Measurements from ENCODE around the gene FOSL1.
"Not testable (repeated sequence)": the region's sequence is repeated elsewhere in the genome, so short reads cannot be mapped to it uniquely, and the experiment has no call there.

Gene FOSL1

DNA sequence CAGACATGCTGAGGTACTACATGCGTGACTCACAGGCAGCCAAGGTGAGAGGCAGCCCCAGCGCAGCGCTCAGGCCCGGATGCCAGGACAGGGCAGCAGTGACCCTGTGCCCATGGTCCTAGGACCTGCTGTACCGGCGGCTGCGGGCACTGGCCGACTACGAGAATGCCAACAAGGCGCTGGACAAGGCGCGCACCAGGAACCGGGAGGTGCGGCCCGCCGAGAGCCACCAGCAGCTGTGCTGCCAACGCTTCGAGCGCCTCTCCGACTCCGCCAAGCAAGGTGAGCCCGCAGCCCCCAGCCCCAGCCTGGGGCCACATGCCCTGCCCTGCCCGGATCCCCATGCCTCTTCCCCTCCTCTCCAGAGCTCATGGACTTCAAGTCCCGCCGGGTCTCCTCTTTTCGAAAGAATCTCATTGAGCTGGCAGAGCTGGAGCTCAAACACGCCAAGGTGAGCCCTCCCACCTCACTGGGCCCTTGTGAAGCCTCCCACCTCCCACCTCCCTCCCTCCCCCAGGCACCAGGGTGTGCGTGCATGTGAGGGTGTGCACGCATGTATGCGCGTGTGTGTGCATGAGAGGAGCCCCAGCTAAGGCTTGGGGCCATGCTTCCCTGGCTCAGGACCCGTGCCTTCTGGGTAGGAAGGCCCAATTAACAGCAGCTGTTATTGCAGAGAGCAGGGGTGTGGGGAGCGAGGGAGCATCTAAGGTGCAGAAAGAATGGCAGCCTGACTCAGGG, 47.5 kb downstream of the FOSL1 start:
- DNase-seq: no peak

DNA sequence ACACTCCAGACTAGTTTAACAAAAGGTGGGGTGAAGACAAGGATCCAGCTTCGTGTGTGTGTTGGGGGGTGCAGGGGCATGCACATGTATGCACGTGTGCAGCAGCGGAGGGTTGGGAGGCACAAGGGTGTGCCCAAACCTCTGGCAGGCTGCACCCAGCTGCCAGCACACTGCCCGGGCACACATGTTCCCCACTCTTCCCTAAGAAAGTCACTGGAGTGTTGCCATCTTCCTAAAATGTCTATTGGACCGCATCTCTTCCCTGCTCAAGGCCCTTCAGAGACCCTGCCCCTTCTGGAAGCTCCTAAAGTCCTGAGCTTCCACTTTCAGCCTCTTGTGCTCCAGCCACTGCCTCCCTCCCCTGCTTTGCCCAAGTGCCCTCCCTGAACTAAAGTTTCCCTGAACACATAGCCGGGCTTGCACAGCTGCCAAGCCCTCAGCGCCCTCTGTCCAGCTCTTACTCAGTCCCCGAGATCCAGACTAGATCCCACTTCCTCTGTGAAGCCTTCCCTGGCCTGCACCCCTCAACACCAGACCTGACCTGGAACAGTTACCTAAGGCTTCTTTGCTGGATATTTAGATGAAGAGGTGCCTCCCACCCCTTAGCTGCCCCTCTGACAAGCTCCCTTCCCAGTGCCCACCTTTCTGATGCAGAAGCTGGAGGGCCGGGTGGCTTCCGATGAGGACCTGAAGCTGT, 48.2 kb downstream of the FOSL1 start:
- DNase-seq: no peak

GRCh38 chr11:65851083-65851579, 49.1 kb downstream of the FOSL1 start:
- peak; percentile 46 for DNase-seq

DNA sequence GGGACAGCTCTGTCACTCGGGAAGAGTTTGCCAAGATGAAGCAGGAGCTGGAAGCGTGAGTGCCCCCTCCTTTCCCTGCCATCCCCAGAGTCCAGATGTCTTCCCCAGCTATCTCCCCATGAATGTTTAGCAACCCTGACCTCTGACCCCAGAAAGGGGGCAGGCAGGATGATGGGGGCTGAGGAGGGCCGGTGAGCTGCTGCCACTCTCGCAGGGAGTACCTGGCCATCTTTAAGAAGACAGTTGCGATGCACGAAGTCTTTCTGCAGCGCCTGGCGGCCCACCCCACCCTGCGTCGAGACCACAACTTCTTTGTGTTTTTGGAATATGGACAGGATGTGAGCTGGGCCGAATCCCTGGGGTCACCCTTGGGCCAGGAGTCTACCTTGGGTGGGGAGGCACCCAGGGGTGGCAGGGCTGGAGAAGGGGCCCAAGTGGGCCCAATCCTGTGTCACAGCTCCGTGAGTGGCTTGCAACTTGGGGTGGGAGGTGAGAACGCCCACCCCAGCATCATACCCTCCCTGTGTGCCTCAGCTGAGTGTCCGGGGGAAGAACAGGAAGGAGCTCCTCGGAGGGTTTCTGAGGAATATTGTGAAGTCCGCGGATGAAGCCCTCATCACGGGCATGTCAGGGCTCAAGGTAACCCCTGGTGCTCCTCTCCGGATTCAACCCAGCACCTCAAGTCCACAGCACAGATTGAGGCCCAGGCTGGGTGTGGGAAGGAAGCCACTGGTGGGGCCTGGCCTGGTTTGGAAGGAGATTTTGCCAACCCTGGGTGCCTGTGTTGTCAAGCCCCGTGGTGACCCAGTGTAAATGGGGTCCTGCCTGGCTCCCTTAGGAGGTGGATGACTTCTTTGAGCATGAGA, 49.7 kb downstream of the FOSL1 start:
- DNase-seq: no peak

DNA sequence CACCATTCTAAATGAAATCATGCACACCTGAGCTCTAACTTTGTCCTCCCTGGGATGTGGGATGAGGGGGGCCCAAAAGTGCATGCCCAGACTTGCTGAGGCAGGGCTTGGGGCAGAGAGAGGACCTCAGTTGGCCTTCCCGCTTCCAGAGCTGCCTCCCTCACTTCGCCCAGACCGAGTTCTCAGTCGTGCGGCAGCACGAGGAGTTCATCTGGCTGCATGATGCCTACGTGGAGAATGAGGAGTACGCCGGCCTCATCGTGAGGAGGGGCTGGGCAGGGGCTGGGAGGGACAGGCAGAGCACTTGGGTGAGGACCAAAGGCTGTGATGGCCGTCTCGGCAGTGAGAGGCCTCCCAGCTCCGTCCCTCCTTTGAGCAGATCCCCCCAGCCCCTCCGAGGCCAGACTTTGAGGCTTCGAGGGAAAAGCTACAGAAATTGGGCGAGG, 50.4 kb downstream of the FOSL1 start:
- no peak for DNase-seq

GRCh38 chr11:65849366-65849765, 50.8 kb downstream of the FOSL1 start:
- no peak for DNase-seq

GRCh38 chr11:65848693-65849092, 51.5 kb downstream of the FOSL1 start:
- DNase-seq: not testable (repeated sequence)

DNA sequence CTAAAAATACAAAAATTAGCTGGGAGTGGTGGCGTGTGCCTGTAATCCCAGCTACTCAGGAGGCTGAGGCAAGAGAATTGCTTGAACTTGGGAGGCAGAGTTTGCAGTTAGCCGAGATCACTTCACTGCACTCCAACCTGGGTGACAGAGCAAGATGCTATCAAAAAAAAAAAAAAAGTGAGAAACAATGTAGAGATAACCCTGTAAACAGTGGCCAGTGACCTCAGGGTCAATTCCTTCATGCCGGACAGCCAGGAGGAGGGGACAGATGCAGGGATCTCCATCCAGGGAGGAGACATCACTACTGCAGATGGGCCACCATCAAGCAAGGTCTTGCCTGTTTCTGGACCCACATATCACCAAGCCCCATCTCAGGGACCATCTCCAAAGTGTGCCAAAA, 52.4 kb downstream of the FOSL1 start:
- no peak for DNase-seq

DNA sequence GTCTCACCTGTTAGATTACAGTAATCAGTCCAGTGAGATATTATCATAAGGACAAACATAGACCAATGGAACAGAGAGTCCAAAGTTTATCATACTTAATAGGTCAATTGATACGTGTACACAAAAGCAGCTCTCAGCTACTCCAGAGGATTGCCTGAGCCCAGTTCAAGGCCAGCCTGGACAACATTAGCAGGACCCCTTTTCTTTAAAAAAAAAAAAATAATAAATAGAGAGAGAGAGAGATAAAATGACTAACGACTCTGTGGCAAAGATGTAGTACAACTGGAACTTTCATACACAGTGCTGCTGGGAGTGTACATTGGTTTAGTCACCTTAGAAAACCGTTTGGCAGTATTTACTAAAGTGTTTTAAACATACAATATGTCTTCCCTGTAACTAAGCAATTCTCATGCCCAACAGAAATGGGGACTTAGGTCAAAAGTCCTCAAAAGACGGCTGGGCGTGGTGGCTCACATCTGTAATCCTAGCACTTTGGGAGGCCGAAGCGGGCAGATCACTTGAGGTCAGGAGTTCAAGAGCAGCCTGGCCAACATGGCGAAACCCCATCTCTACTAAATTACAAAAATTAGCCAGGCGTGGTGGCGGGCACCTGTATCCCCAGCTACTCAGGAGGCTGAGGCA, 55.8 kb downstream of the FOSL1 start:
- no peak for DNase-seq

DNA sequence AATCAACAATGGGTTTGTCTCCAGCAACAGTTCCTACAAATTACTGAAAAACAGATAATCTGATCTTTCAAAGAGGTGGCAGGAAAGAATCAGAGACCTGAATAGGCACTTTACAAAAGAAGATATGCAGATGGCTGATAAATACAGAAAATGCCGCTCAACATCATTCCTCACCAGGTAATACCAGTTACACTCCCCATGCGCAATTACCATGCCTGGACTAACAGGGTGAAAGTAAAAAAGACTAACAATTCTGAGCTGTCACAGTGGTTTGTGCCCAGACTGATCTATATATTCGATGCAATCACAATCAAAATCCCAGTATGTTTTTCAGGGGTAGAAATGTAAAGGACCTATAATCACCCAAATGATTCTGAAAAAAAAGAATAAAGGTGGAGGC, 56.4 kb downstream of the FOSL1 start:
- no peak for DNase-seq

- no peak for DNase-seq
Measured at GRCh38 chr11:65842144-65842543, 58.0 kb downstream of the FOSL1 start.
